Measurements from ENCODE around the gene FYN. TPM values are rescaled to one million over a fixed set of nuclear protein-coding genes. Genes with fewer than 3 reads are reported as not detected.

Gene FYN
- total and polyA plus RNA-seq, 10 of the 15 experiments (the other 5 are each of a cell fraction or from before 2014, with no cell fraction given) = 51.4 to 247 (median 138) TPM

- Histone ChIP-seq H3K79me2 (ENCODE audit: control insufficient read depth, insufficient read depth, low read length) (peaks cover 61% of the 10 kb centered on the region), H4K20me1 (ENCODE audit: control insufficient read depth, insufficient read depth) (no peaks in the 10 kb centered on the region), H2AFZ (ENCODE audit: control insufficient read depth, low read depth, low read length) (no peak overlapping the region), H3K4me1 (ENCODE audit: control insufficient read depth, insufficient read depth, low read length) (peaks cover 57% of the 10 kb centered on the region), H3K36me3 (ENCODE audit: control insufficient read depth in 2 of 2, insufficient read depth in 2 of 2, low read length in 1 of 2) (peaks cover 5 to 11% of the 10 kb centered on the region in 2 experiments), H3K9ac (ENCODE audit: control insufficient read depth, insufficient read depth, low read length) (no peak overlapping the region), H3K4me3 (no peak overlapping the region), H3K27ac (ENCODE audit: control insufficient read depth, insufficient read depth) (peak overlapping the region; percentile 93), H3K27me3 (replicated peaks in 1 of 2; ENCODE audit: control insufficient read depth in 2 of 2, insufficient read depth in 2 of 2, low read length in 1 of 2) (no peaks in the 10 kb centered on the region), H3K4me2 (ENCODE audit: control insufficient read depth, insufficient read depth) (no peak overlapping the region), H3K9me3 (replicated peaks; ENCODE audit: control insufficient read depth, insufficient read depth, low read length) (no peaks in the 10 kb centered on the region; the same call in 2 of the 3 replicates)
- no TSS peak for BruUV-seq (replicated peaks)
- in situ Hi-C loops (cut with MboI) (no loop called here), intact Hi-C loops (cut with micrococcal nuclease; ENCODE audit: unreplicated experiment) (no loop called here)
- no peak for TF ChIP-seq HDAC2 (IDR thresholded peaks at IDR 0.05)
- no peak for TF ChIP-seq RAD51 (IDR thresholded peaks at IDR 0.05)
- TF ChIP-seq KAT2A (conservative IDR thresholded peaks at IDR 0.05; ENCODE audit: control insufficient read depth, low read depth, low read length) = no peak
- no peak for TF ChIP-seq EP300 (IDR thresholded peaks at IDR 0.05; ENCODE audit: borderline replicate concordance in 1 of 2, control insufficient read depth in 1 of 2, low read depth in 2 of 2, low read length in 2 of 2)
- TF ChIP-seq, protein P1, sequence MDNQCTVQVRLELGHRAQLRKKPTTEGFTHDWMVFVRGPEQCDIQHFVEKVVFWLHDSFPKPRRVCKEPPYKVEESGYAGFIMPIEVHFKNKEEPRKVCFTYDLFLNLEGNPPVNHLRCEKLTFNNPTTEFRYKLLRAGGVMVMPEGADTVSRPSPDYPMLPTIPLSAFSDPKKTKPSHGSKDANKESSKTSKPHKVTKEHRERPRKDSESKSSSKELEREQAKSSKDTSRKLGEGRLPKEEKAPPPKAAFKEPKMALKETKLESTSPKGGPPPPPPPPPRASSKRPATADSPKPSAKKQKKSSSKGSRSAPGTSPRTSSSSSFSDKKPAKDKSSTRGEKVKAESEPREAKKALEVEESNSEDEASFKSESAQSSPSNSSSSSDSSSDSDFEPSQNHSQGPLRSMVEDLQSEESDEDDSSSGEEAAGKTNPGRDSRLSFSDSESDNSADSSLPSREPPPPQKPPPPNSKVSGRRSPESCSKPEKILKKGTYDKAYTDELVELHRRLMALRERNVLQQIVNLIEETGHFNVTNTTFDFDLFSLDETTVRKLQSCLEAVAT (IDR thresholded peaks at IDR 0.05) = no peak
- TF ChIP-seq, protein P2, sequence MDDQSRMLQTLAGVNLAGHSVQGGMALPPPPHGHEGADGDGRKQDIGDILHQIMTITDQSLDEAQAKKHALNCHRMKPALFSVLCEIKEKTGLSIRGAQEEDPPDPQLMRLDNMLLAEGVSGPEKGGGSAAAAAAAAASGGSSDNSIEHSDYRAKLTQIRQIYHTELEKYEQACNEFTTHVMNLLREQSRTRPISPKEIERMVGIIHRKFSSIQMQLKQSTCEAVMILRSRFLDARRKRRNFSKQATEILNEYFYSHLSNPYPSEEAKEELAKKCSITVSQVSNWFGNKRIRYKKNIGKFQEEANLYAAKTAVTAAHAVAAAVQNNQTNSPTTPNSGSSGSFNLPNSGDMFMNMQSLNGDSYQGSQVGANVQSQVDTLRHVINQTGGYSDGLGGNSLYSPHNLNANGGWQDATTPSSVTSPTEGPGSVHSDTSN (IDR thresholded peaks at IDR 0.05; ENCODE audit: insufficient replicate concordance, low read depth, low read length) = no peak
- no peak for TF ChIP-seq HDGF (IDR thresholded peaks at IDR 0.05)
- TF ChIP-seq CTCF (IDR thresholded peaks at IDR 0.05 in 2 of 3, conservative IDR thresholded peaks at IDR 0.05 in 1 of 3; ENCODE audit: control insufficient read depth in 2 of 3, extremely low read depth in 1 of 3, insufficient read depth in 1 of 3, low read depth in 3 of 3, low read length in 3 of 3) = no peak
- TF ChIP-seq SUPT20H (IDR thresholded peaks at IDR 0.05; ENCODE audit: borderline replicate concordance, control insufficient read depth, low read depth, low read length) = no peak
- no peak for TF ChIP-seq ZNF207 (IDR thresholded peaks at IDR 0.05; ENCODE audit: borderline replicate concordance)
- TF ChIP-seq MXI1 (IDR thresholded peaks at IDR 0.05; ENCODE audit: low read depth, low read length) = no peak
- TF ChIP-seq ELK1 (IDR thresholded peaks at IDR 0.05; ENCODE audit: low read depth, low read length) = no peak
- TF ChIP-seq FOS (IDR thresholded peaks at IDR 0.05; ENCODE audit: borderline replicate concordance, extremely low read depth, insufficient read length) = no peak
- no peak for TF ChIP-seq TBL1XR1 (IDR thresholded peaks at IDR 0.05; ENCODE audit: low read depth, low read length)
- TF ChIP-seq RCOR1 (conservative IDR thresholded peaks at IDR 0.05; ENCODE audit: low read depth, low read length) = no peak
- DNase-seq (ENCODE audit: low read depth, low spot score) (no peak), FAIRE-seq (no peak), ATAC-seq (no peak)
- ChIA-PET RAD21 (ENCODE audit: unreplicated experiment) (interaction anchor here (0.8 to 6.1 kb wide), 23 partner anchors 7 to 228 kb away, joined by 3 to 55 read pairs (median 5); no protein-coding TSS in a partner anchor), POLR2A (interaction anchor here (0.8 to 3.0 kb wide), 11 partner anchors 8 to 101 kb away, joined by 3 to 21 read pairs (median 7); no protein-coding TSS in a partner anchor), SMC1A (ENCODE audit: uncharacterized antibody, unreplicated experiment) (interaction anchor here (0.5 to 6.4 kb wide), 31 partner anchors 7 to 247 kb away, joined by 3 to 55 read pairs (median 5); partner anchors contain the start of gene FYN), CTCF (interaction anchor here (0.8 to 2.5 kb wide), 14 partner anchors 8 to 274 kb away, joined by 3 to 9 read pairs (median 4); no protein-coding TSS in a partner anchor)
- WGBS (ENCODE audit: insufficient coverage, insufficient replicate concordance, low lambda C conversion rate, missing lambda C conversion rate) = 19% methylated on average over 1 of the region's 1 CpG
Observed at GRCh38 chr6:111769365-111770152, 103.7 kb downstream of the FYN start.
